ENCODE results near the gene CNTNAP3. TPM values are rescaled to one million over a fixed set of nuclear protein-coding genes. Genes with fewer than 3 reads are reported as not detected.
"Not testable (repeated sequence)": the region's sequence is repeated elsewhere in the genome, so short reads cannot be mapped to it uniquely, and the experiment has no call there.

CNTNAP3 gene
- not detected for polyA plus RNA-seq

GRCh38 chr9:39287980-39288379 is at the start of gene CNTNAP3:
CNTNAP3 (minus strand) TSS chr9:39288167; CDS start chr9:39288064, 103 bp downstream.
- H3K4me3 Mint-ChIP-seq, H3K36me3 Mint-ChIP-seq, H3K27ac Mint-ChIP-seq, H3K4me1 Mint-ChIP-seq, H3K27me3 Mint-ChIP-seq, H3K9me3 Mint-ChIP-seq: not testable (repeated sequence)

- H3K4me1 Mint-ChIP-seq, H3K27ac Mint-ChIP-seq, H3K27me3 Mint-ChIP-seq, H3K9me3 Mint-ChIP-seq, H3K36me3 Mint-ChIP-seq, H3K4me3 Mint-ChIP-seq: not testable (repeated sequence)
These were observed 8.0 kb downstream of the CNTNAP3 start for GRCh38 chr9:39279995-39280394.

- H3K36me3 Mint-ChIP-seq, H3K4me1 Mint-ChIP-seq, H3K27ac Mint-ChIP-seq, H3K27me3 Mint-ChIP-seq, H3K9me3 Mint-ChIP-seq, H3K4me3 Mint-ChIP-seq: not testable (repeated sequence)
These were observed 45.5 kb downstream of the CNTNAP3 start for GRCh38 chr9:39242513-39242912.

- H3K27ac Mint-ChIP-seq, H3K4me3 Mint-ChIP-seq, H3K27me3 Mint-ChIP-seq, H3K9me3 Mint-ChIP-seq, H3K4me1 Mint-ChIP-seq, H3K36me3 Mint-ChIP-seq: not testable (repeated sequence)
These were observed 55.6 kb downstream of the CNTNAP3 start for GRCh38 chr9:39232130-39232991.

GRCh38 chr9:39215976-39216375 is 72.0 kb downstream of the CNTNAP3 start:
- H3K9me3 Mint-ChIP-seq, H3K27me3 Mint-ChIP-seq, H3K27ac Mint-ChIP-seq, H3K36me3 Mint-ChIP-seq, H3K4me3 Mint-ChIP-seq, H3K4me1 Mint-ChIP-seq: not testable (repeated sequence)

GRCh38 chr9:39209773-39210172 is 78.2 kb downstream of the CNTNAP3 start:
- not testable (repeated sequence) for H3K4me3 Mint-ChIP-seq, H3K4me1 Mint-ChIP-seq, H3K9me3 Mint-ChIP-seq, H3K27me3 Mint-ChIP-seq, H3K27ac Mint-ChIP-seq, H3K36me3 Mint-ChIP-seq

- not testable (repeated sequence) for H3K27me3 Mint-ChIP-seq, H3K36me3 Mint-ChIP-seq, H3K4me1 Mint-ChIP-seq, H3K9me3 Mint-ChIP-seq, H3K4me3 Mint-ChIP-seq, H3K27ac Mint-ChIP-seq
These were observed 81.3 kb downstream of the CNTNAP3 start for GRCh38 chr9:39206643-39207042.

- not testable (repeated sequence) for H3K27ac Mint-ChIP-seq
These were observed 82.1 kb downstream of the CNTNAP3 start for GRCh38 chr9:39205842-39206241.

GRCh38 chr9:39200412-39200811 is 87.6 kb downstream of the CNTNAP3 start:
- not testable (repeated sequence) for H3K27me3 Mint-ChIP-seq, H3K4me1 Mint-ChIP-seq, H3K4me3 Mint-ChIP-seq, H3K9me3 Mint-ChIP-seq, H3K36me3 Mint-ChIP-seq, H3K27ac Mint-ChIP-seq

More at GRCh38 chr9:39205842-39206241, 82.1 kb downstream of the CNTNAP3 start:
- H3K36me3 Mint-ChIP-seq, H3K27me3 Mint-ChIP-seq, H3K4me1 Mint-ChIP-seq, H3K9me3 Mint-ChIP-seq, H3K4me3 Mint-ChIP-seq: not testable (repeated sequence)

- not testable (repeated sequence) for H3K27me3 Mint-ChIP-seq, H3K27ac Mint-ChIP-seq
These were observed 89.8 kb downstream of the CNTNAP3 start for GRCh38 chr9:39198000-39198709.

GRCh38 chr9:39171370-39171769 is 116.6 kb downstream of the CNTNAP3 start:
- H3K27me3 Mint-ChIP-seq, H3K4me1 Mint-ChIP-seq, H3K27ac Mint-ChIP-seq, H3K36me3 Mint-ChIP-seq, H3K4me3 Mint-ChIP-seq, H3K9me3 Mint-ChIP-seq: not testable (repeated sequence)

More at GRCh38 chr9:39198000-39198709, 89.8 kb downstream of the CNTNAP3 start:
- H3K9me3 Mint-ChIP-seq, H3K4me3 Mint-ChIP-seq, H3K36me3 Mint-ChIP-seq, H3K4me1 Mint-ChIP-seq: not testable (repeated sequence)

GRCh38 chr9:39157714-39158113 is 130.3 kb downstream of the CNTNAP3 start:
- H3K27me3 Mint-ChIP-seq, H3K4me1 Mint-ChIP-seq, H3K36me3 Mint-ChIP-seq, H3K27ac Mint-ChIP-seq, H3K9me3 Mint-ChIP-seq, H3K4me3 Mint-ChIP-seq: not testable (repeated sequence)

- H3K9me3 Mint-ChIP-seq, H3K36me3 Mint-ChIP-seq, H3K4me3 Mint-ChIP-seq, H3K27ac Mint-ChIP-seq, H3K27me3 Mint-ChIP-seq, H3K4me1 Mint-ChIP-seq: not testable (repeated sequence)
These were observed 155.0 kb downstream of the CNTNAP3 start for GRCh38 chr9:39132826-39133552.

- not testable (repeated sequence) for H3K36me3 Mint-ChIP-seq, H3K9me3 Mint-ChIP-seq, H3K27ac Mint-ChIP-seq, H3K27me3 Mint-ChIP-seq, H3K4me1 Mint-ChIP-seq, H3K4me3 Mint-ChIP-seq
These were observed 166.6 kb downstream of the CNTNAP3 start for GRCh38 chr9:39121401-39121800.

- not testable (repeated sequence) for H3K27ac Mint-ChIP-seq, H3K4me1 Mint-ChIP-seq, H3K27me3 Mint-ChIP-seq, H3K4me3 Mint-ChIP-seq, H3K36me3 Mint-ChIP-seq, H3K9me3 Mint-ChIP-seq
These were observed 176.2 kb downstream of the CNTNAP3 start for GRCh38 chr9:39111746-39112145.

GRCh38 chr9:39108145-39108544 is 179.8 kb downstream of the CNTNAP3 start:
- Mint-ChIP-seq H3K4me1 (no peaks in the 10 kb centered on the region), H3K36me3 (no peaks in the 10 kb centered on the region), H3K4me3 (no peak overlapping the region), H3K9me3 (peaks cover 0 to 1% (median 0%) of the 10 kb centered on the region in 3 donors), H3K27me3 (peaks cover 3% of the 10 kb centered on the region), H3K27ac (no peak overlapping the region)
